K562 (cell line): ENCODE results near the gene ZNF451. TPM values are rescaled to one million over a fixed set of nuclear protein-coding genes. Genes with fewer than 3 reads are reported as not detected.

Source experiments
- CBX8 ChIP-seq: fragments of 200-600 bp; sonication (generic); IDR thresholded peaks from 2 replicates; pipeline ENCODE4 v1.6.1; 2012; ENCODE audit warnings: borderline replicate concordance, mixed run types, low read depth, mild to moderate bottlenecking, moderate library complexity, mixed read lengths, low read length, control low read depth, inconsistent platforms; ENCODE audit not compliant: poor library complexity, severe bottlenecking; ENCODE audit errors: extremely low read depth
- CGGBP1 ChIP-seq: fragments of 250-450 bp; sonication (Bioruptor Pico); IDR thresholded peaks from 2 replicates; pipeline ENCODE4 v1.9.0; 2021; ENCODE audit warnings: mild to moderate bottlenecking
- E2F3 ChIP-seq: fragments of 250-450 bp; sonication (Bioruptor Pico); IDR thresholded peaks from 2 replicates; pipeline ENCODE4 v1.4.0; 2020; ENCODE audit warnings: mild to moderate bottlenecking
- E2F5 ChIP-seq: sonication (generic); formaldehyde crosslinking; IDR thresholded peaks from 2 replicates; pipeline ENCODE4 v1.8.0; 2022; ENCODE audit warnings: mild to moderate bottlenecking, missing genetic modification reagents
- FOXO4 ChIP-seq: fragments of 450-650 bp; formaldehyde crosslinking; IDR thresholded peaks from 2 replicates; pipeline ENCODE4 v1.4.0; 2020; ENCODE audit warnings: mild to moderate bottlenecking, moderate library complexity
- KDM2B ChIP-seq: fragments of 250-450 bp; sonication (Bioruptor Pico); IDR thresholded peaks from 2 replicates; pipeline ENCODE4 v1.8.0; 2021; ENCODE audit warnings: mild to moderate bottlenecking, moderate library complexity
- NRF1 ChIP-seq, 2 experiments: fragments of 450-650 bp; IDR thresholded peaks in 1 of 2; conservative IDR thresholded peaks in 1 of 2; 2 replicates each; pipeline ENCODE4 v1.6.1; 2014; ENCODE audit warnings: mild to moderate bottlenecking in 2 of 2
- PREB ChIP-seq: sonication (generic); formaldehyde crosslinking; IDR thresholded peaks from 2 replicates; pipeline ENCODE4 v1.8.1; 2023; ENCODE audit warnings: mild to moderate bottlenecking, missing genetic modification reagents
- RFX7 ChIP-seq: fragments of 250-450 bp; sonication (Bioruptor Pico); IDR thresholded peaks from 2 replicates; pipeline ENCODE4 v1.5.1; 2021; ENCODE audit warnings: mild to moderate bottlenecking
- SFPQ ChIP-seq: fragments of 200-400 bp; formaldehyde crosslinking; IDR thresholded peaks from 2 replicates; pipeline ENCODE4 v1.6.1; 2017; ENCODE audit warnings: mild to moderate bottlenecking, low read depth, low read length, moderate library complexity
- TSHZ1 ChIP-seq: fragments of 250-450 bp; sonication (Bioruptor Pico); IDR thresholded peaks from 2 replicates; pipeline ENCODE4 v1.4.0; 2020; ENCODE audit warnings: mild to moderate bottlenecking, moderate library complexity
- ZEB2 ChIP-seq: fragments of 450-650 bp; IDR thresholded peaks from 2 replicates; pipeline ENCODE4 v1.6.1; 2016
- ZNF511 ChIP-seq: sonication (generic); formaldehyde crosslinking; IDR thresholded peaks from 2 replicates; pipeline ENCODE4 v1.8.0; 2022; ENCODE audit warnings: mild to moderate bottlenecking, missing genetic modification reagents
- ZNF589 ChIP-seq: fragments of 200-800 bp; sonication (Bioruptor generic); IDR thresholded peaks from 2 replicates; pipeline ENCODE4 v1.6.1; 2016; ENCODE audit warnings: low read depth, missing genetic modification characterization, missing compliant biosample characterization
- polyA plus RNA-seq, 8 experiments: library from polyadenylated mRNA; depleted of rRNA in 4 of 8; stranded (reverse) in 5 of 8; unstranded in 3 of 8; fragments of >200 nt; fragmentation: Nextera tagmentation in 2 of 8; fragmentation: Illumina TruSeq in 1 of 8; extraction: Ambion mirVana in 2 of 8; extraction: Trizol in 1 of 8; gene quantifications; 2 replicates each; pipeline versions ENCODE4 v1.2.1 to v1.2.3, GENCODE V29; 2011 to 2014; ENCODE audit warnings: inconsistent platforms in 1 of 8, missing spikeins in 1 of 8
- total RNA-seq, 7 experiments: library from RNA; depleted of rRNA in 6 of 7; stranded (reverse); fragments of >200 nt in 6 of 7; fragmentation: Illumina TruSeq in 2 of 7; extraction: Trizol in 2 of 7; gene quantifications; 2 replicates each; pipeline versions ENCODE4 v1.2.1 to v1.2.3, GENCODE V29; 2011 to 2021; ENCODE audit warnings: low replicate concordance in 1 of 7

The ZNF451 gene
- total and polyA plus RNA-seq, 9 of the 15 experiments (the other 6 are each of a cell fraction or from before 2014, with no cell fraction given), result 16.1 to 74.3 (median 38.3) TPM

GRCh38 chr6:57089687-57090457 is at the start of gene ZNF451 (continued):
- no peak for TF ChIP-seq SFPQ
- TF ChIP-seq RFX7 (CRISPR knock-in tag), result no peak
- TF ChIP-seq NRF1 (conservative IDR thresholded peaks at IDR 0.05 in 1 of 2, IDR thresholded peaks at IDR 0.05 in 1 of 2), result peak; percentile 87 to 89
- 0 out of 2 replicates have a peak, but pooled peaks have one; percentile 54 for TF ChIP-seq KDM2B
- TF ChIP-seq TSHZ1 (CRISPR knock-in tag), result no peak
- no peak for TF ChIP-seq FOXO4
- TF ChIP-seq ZEB2, result peak; percentile 67; the same call in 1 of the 2 replicates
- TF ChIP-seq ZNF589 (CRISPR knock-in tag), result peak; percentile 75; the same call in 1 of the 2 replicates
- no peak for TF ChIP-seq CGGBP1 (CRISPR knock-in tag)
- no peak for TF ChIP-seq CBX8
- TF ChIP-seq PREB (CRISPR knock-in tag), result no peak
- TF ChIP-seq E2F3 (CRISPR knock-in tag), result peak; percentile 94
- peak; percentile 70; the same call in 1 of the 2 replicates for TF ChIP-seq ZNF511 (CRISPR knock-in tag)
- no peak for TF ChIP-seq E2F5 (CRISPR knock-in tag)
